ENCODE results near the gene GMEB1.
"Not testable (repeated sequence)": the region's sequence is repeated elsewhere in the genome, so short reads cannot be mapped to it uniquely, and the experiment has no call there.

The GMEB1 gene

DNA sequence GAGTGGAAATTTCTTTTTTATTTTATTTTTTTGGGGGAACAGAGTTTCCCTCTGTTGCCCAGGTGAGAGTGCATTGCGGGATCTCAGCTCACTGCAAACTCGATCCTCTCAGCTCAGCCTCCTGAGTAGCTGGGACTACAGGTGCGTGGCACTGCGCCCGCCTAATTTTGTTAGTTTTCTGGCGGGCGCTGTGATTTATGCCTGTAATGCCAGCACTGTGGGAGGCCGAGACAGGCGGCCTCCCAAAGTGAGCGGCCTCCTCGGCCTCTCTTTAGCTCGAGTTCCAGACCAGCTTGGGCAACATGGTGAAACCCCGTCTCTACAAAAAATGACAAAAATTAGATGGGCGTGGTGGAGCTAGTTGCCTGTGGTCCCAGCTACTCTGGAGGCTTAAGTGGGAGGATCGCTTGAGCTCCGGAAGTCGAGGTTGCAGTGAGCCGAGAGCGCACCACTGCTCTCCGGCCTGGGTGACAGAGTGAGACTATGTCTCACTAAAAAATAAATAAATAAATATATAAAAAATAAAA lies 2.7 kb downstream of the GMEB1 start:
- DNase-seq (ENCODE audit: low read depth in 3 of 3, low spot score in 1 of 3), result no peak

GRCh38 chr1:28672971-28673370 lies 4.4 kb downstream of the GMEB1 start:
- not testable (repeated sequence) for DNase-seq (ENCODE audit: low read depth in 3 of 3, low spot score in 1 of 3)

DNA sequence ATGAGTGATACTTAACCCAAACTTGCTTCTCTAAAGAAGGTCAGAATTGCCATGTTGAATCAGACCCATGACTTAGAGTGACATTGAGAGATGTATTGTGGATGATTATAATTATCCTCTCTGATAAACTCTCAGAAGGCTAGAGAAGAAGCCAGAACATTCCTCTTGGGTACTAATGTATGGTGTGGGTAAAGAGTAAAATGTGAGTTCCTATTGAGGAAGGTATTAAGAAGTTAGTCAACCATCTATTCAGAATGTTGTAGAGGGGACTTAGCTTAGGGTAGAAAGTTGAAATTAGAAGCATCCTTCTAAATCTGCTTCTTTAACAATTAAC lies 7.3 kb downstream of the GMEB1 start:
- no peak for DNase-seq (ENCODE audit: low read depth in 3 of 3, low spot score in 1 of 3)

GRCh38 chr1:28680151-28680550 lies 11.6 kb downstream of the GMEB1 start:
- DNase-seq (ENCODE audit: low read depth in 3 of 3, low spot score in 1 of 3), result no peak

GRCh38 chr1:28682840-28683239 lies 14.3 kb downstream of the GMEB1 start:
- DNase-seq (ENCODE audit: low read depth in 3 of 3, low spot score in 1 of 3), result no peak

GRCh38 chr1:28684937-28685336 lies 16.4 kb downstream of the GMEB1 start:
- no peak for DNase-seq (ENCODE audit: low read depth in 3 of 3, low spot score in 1 of 3)

DNA sequence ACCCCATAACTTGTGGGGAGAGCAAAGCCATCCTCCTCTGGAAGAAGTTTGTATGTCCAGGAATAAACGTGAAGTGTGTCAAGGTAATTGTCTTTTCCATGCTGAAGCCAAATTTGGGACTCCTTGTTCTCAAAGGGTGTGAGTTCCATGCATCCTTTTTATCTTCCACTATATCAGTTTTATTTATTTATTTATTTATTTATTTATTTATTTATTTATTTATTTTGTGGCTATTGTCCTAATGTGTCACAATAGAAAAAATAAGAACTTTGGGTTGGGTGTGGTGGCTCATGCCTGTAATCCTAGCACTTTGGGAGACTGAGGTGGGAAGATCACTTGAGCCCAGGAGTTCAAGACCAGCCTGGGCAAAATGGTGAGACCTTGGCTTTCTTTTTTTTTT lies 23.0 kb downstream of the GMEB1 start:
- DNase-seq (ENCODE audit: low read depth in 3 of 3, low spot score in 1 of 3), result not testable (repeated sequence)

DNA sequence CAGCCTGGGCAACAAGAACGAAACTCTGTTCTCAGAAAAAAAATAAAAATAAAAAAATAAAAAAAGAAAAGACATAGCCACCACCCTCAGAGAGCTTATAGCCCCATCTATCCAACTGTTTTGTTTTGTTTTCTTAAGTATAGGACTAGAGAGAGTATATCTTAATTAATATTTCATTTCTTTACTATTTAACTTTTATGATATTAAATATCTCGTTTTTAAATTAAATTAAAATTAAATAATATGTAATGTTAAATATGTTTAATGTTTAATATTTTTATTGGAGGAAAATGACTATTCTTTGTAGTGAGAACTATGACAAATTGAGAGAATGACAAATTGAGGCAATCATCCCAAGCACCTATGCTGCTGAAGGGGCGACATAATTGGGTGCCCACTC lies 35.0 kb downstream of the GMEB1 start:
- DNase-seq (ENCODE audit: low read depth in 3 of 3, low spot score in 1 of 3), result no peak

- DNase-seq (ENCODE audit: low read depth in 3 of 3, low spot score in 1 of 3), result no peak
These were observed 47.8 kb downstream of the GMEB1 start for GRCh38 chr1:28716336-28716735.

- DNase-seq (ENCODE audit: low read depth in 3 of 3, low spot score in 1 of 3), result no peak
These were observed 49.6 kb downstream of the GMEB1 start for GRCh38 chr1:28718166-28718565.

DNA sequence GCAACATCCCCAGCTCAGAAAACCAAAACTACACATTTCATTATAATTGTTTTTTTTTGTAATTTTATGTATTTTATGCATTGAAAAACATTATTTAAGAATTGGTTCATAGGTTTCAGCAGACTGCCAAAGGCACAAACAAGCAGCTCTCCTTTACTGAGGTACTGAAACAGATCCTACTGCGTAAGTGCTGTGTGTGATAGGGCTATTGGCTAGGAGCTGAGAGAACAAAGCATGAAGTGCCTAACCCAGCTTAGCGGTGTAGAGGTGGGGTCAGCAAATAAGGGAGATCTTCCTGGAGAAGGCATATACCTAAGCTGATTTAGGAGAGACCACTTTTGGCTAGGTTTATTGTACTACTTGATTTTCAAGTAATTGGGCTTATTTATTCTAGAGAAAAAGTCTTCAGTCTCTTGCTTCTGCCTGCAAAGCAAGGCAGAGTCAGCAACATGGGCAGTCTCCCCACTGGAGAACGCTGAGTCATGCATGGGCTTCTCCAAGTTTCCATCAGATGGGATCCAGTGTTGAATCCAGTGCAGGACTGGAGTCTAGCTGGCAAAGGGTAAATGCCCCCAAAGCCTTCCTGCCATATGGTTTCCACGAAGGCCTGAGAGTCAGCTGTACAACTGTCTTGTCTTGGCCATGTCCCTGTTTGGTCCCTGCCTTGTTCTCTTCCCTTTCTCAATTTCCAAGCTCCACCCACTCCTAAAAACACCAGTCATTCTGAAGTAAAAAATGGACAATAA lies 50.2 kb downstream of the GMEB1 start:
- no peak for DNase-seq (ENCODE audit: low read depth in 3 of 3, low spot score in 1 of 3)

DNA sequence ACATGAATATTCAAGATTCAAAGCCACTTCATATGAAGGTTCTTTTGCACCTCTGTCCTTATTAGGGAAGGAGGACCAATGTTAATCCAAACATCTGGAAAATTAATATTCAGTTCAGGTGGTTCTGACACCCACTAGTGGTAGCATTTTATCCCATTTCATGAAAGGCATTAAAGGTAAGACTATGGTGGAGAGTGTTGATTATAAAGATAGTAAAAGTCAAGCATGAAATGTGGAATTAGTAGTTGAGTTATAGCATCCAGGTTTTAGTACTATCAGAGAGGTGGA lies 50.7 kb downstream of the GMEB1 start:
- no peak for DNase-seq (ENCODE audit: low read depth in 3 of 3, low spot score in 1 of 3)

DNA sequence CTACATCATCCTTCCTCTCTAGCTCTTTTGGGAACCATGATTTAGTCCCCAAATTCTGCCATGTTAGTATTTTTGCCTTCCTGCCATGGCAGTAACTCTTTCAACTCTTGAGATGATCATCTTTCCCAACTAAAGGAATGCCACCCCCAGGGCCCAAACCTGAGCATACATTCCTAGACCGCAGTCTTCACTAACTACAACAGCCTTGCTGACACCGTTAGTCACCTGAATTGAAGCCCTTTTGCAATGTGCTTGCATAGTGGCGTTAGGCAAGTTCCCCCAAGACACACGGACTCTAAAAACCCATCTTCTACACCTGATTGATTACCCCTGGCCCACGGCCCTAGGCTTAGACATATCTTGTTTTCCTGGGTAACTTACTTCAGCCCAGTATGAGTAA lies 51.8 kb downstream of the GMEB1 start:
- no peak for DNase-seq (ENCODE audit: low read depth in 3 of 3, low spot score in 1 of 3)

DNA sequence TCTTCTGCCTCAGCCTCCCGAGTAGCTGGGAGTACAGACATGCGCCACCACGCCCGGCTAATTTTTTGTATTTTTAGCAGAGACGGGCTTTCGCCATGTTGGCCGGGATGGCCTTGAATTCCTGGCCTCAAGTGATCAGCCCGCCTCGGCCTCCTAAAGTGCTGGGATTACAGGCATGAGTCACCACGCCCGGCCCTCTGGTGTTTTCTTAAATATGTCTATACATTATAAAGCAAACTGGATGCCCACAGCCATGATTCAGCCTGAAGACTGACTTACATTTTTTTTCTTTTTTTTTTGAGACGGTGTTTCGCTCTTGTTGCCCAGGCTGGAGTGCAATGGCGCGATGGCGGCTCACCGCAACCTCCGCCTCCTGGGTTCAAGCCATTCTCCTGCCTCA lies 53.3 kb downstream of the GMEB1 start:
- DNase-seq (ENCODE audit: low read depth in 3 of 3, low spot score in 1 of 3), result not testable (repeated sequence)

DNA sequence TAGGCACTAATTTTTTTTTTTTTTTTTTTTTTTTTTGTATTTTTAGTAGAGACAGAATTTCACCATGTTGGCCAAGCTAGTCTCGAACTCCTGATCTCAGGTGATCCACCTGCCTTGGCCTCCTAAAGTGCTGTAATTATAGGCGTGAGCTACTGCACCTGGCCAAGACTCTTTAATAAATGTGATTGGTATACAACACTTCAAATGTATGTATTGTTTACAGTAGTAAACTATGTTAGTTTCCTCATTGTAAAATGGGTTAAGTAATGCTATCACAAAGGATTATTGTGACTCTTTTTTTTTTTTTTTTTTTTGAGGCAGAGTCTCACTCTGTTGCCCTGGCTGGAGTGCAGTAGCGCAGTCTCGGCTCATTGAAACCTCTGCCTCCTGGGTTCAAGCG lies 56.8 kb downstream of the GMEB1 start:
- DNase-seq (ENCODE audit: low read depth in 3 of 3, low spot score in 1 of 3), result not testable (repeated sequence)

GRCh38 chr1:28735961-28736449 lies 67.4 kb downstream of the GMEB1 start:
- no peak for DNase-seq (ENCODE audit: low read depth in 3 of 3, low spot score in 1 of 3)

DNA sequence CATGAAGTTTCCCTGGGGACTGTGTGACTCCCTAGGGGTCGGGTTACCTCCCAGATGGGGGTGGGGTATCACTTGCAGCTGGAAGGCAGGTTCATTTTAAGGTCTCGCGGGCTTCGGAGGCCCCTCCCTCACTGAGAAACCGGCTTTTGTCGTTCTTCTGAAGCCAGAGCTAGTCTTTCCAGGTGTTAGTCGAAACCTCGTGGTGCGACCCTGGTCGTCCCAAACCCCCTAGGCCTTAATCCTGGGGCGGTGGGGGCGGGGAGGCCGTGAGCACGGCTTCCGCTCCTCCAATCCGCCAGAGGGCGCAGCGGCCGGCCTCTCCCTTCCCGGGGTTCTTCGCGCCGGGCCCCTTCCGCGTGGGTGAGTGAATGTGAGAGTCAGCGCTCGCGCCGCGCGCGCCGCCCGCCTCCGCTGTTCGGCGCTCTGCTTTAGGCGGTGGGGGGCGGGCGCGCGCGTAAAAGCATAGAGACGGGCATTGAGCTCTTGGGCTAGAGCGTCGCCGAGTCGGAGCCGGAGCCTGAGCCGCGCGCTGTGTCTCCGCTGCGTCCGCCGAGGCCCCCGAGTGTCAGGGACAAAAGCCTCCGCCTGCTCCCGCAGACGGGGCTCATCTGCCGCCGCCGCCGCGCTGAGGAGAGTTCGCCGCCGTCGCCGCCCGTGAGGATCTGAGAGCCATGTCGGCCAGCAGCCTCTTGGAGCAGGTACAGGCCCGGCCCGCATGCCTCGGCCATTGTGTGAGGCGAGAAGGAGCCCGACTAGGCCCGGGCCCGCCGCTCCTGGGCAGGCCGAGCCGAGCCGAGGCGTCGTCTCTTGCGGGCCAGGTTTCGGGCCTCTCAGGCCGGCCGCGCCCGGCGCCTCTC lies 68.1 kb downstream of the GMEB1 start, which contains the start of gene YTHDF2:
TSS of gene YTHDF2 (plus strand) at position 491 of the 857 bp plus-strand sequence. CDS start at position 672, 181 bp downstream.
- peak; percentile 93 to 97 (median 95) for DNase-seq (ENCODE audit: low read depth in 3 of 3, low spot score in 1 of 3)

DNA sequence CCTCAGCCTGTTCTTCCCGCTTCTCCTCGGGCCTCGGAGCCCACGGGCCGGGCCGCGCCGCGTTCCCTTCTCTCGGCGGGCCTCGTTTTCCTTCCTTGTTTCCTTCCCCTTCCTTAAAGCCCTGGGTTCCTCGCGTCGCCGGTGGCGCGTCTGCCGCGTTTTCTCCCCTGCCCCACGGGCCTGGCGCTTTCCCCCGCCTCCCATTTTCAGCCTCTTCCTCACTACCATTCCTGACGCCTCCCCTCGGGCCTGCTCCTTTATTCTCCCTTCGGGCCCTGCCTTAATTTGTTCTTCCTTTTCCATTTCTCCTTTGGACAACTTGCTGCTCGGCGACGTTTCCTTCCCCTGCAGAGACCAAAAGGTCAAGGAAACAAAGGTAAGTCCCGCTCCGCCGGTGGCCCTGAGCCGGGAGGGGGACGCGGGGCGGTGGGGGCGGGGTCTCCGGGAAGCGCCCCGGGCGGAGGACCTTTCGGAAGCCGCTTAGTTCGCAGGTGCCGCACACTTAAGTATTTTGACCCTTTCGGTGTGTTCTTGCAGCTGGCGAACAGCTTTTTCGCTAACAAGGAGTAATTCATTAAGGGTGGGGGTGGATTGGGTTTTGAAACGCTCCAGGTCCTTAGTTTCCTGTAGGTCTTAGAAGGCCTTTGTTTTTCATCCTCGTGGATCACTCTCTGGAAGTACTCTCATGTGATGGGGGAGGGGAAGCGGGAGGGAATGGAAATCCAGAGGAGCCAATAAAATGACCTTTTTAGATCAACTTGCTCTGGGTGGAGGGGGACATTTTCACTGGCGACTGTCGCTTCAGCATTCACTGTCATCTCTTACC lies 68.9 kb downstream of the GMEB1 start:
- DNase-seq (ENCODE audit: low read depth in 3 of 3, low spot score in 1 of 3), result peak in 2 of 3 donors; percentile 13 to 30

- no peak for DNase-seq (ENCODE audit: low read depth in 3 of 3, low spot score in 1 of 3)
These were observed 71.5 kb downstream of the GMEB1 start for GRCh38 chr1:28740118-28740517.

DNA sequence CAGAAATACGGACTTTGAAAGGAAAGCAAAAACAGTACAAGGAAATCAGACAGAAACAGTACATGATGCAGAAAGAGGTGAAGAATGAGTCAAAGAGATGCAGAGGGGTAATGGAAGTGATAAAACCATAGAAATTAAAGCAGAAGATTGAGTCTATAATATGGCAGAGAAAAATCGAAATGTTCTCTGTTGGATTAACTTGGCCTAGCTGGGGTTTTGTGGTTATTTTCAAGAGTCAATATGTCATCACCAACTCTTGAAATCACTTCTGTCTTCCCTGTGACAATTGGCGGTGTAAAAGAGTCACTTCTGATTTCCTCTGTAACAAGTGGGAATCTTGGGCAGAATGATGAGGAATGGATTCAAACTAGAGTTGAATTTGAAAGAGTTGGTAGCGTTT lies 75.6 kb downstream of the GMEB1 start:
- DNase-seq (ENCODE audit: low read depth in 3 of 3, low spot score in 1 of 3), result no peak

DNA sequence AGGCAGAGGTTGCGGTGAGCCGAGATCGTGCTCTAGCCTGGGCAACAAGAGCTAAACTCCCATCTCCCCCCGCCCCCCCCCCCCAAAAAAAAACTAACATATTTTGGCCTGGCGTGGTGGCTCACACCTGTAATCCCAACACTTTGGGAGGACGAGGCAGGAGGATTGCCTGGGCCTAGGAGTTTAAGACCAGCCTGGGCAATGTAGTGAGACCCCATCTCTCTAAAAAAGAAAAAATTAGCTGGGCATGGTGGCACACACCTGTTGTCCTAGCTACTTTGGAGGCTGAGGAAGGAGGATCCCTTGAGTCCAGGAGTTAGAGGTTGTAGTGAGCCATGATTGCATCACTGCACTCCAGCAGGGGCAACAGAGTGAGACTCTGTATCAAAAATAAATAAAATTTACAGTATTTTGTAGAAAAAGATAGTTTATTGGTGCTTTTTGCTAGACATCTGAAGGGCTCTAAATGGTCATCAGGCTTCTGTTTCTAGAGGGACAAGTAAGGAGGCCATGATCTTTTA lies 77.1 kb downstream of the GMEB1 start:
- no peak for DNase-seq (ENCODE audit: low read depth in 3 of 3, low spot score in 1 of 3)
